SK-N-SH (cell line): Measurements from ENCODE around the gene RHOT1. TPM values are rescaled to one million over a fixed set of nuclear protein-coding genes. Genes with fewer than 3 reads are reported as not detected.
A peak's percentile ranks its signal among the peaks of the same experiment; 100 is the strongest.

Experiments used
- CTCF ChIA-PET: fragments of 300-600, 350-600 bp; formaldehyde crosslinking; extraction: SDS; loops from one replicate; lab custom pipeline; 2021; lab: Yijun Ruan, JAX
- POLR2A ChIA-PET: fragments of 350-600 bp; sonication (Branson Sonifier 250); formaldehyde crosslinking; extraction: SDS; loops from one replicate; lab custom pipeline; 2020; ENCODE audit warnings: antibody characterized with exemption, inconsistent platforms; lab: Yijun Ruan, JAX
- DNase-seq: peaks from one replicate; pipeline ENCODE4 v3.0.0; 2012
- H2AFZ ChIP-seq: fragments of 200-600 bp; sonication (generic); 2 replicates; pipeline ENCODE4 v1.8.1; 2016; ENCODE audit warnings: antibody characterized with exemption, mild to moderate bottlenecking, low read depth
- H3F3A ChIP-seq: fragments of 200-600 bp; sonication (generic); replicated peaks from 2 replicates; pipeline ENCODE3; 2016; ENCODE audit warnings: antibody characterized with exemption, mild to moderate bottlenecking; ENCODE audit not compliant: insufficient read depth
- H3K27ac ChIP-seq, 2 experiments: fragments of 200-500 bp in 1 of 2; fragments of 200-600 bp in 1 of 2; sonication (Bioruptor generic) in 1 of 2; sonication (generic), shearing (Covaris generic) in 1 of 2; 2 replicates each; pipeline versions ENCODE4 v1.5.1 to v1.6.1; 2014 to 2016; ENCODE audit warnings: low read depth in 2 of 2, inconsistent platforms in 1 of 2, low read length in 1 of 2, mild to moderate bottlenecking in 1 of 2, mixed read lengths in 1 of 2
- H3K27me3 ChIP-seq: fragments of 200-600 bp; sonication (generic), shearing (Covaris generic); 2 replicates; pipeline ENCODE4 v1.6.1; 2016; ENCODE audit warnings: mixed run types; ENCODE audit not compliant: insufficient read depth
- H3K36me3 ChIP-seq, 2 experiments: fragments of 200-500 bp in 1 of 2; fragments of 200-600 bp in 1 of 2; sonication (Bioruptor generic) in 1 of 2; sonication (generic) in 1 of 2; replicated peaks in 1 of 2; 2 replicates each; pipeline versions ENCODE3 to v1.5.1; 2014 to 2016; ENCODE audit warnings: low read length in 1 of 2, mild to moderate bottlenecking in 1 of 2; ENCODE audit not compliant: insufficient read depth in 2 of 2, control insufficient read depth in 1 of 2
- H3K4me1 ChIP-seq, 2 experiments: fragments of 200-500 bp in 1 of 2; fragments of 200-600 bp in 1 of 2; sonication (Bioruptor generic) in 1 of 2; sonication (generic), shearing (Covaris generic) in 1 of 2; 2 replicates each; pipeline versions ENCODE4 v1.5.1 to v1.6.1; 2014 to 2016; ENCODE audit warnings: low read depth in 1 of 2, low read length in 1 of 2, mixed run types in 1 of 2; ENCODE audit not compliant: insufficient read depth in 2 of 2, control insufficient read depth in 1 of 2
- H3K4me2 ChIP-seq: fragments of 200-600 bp; sonication (generic), shearing (Covaris generic); 2 replicates; pipeline ENCODE4 v1.6.1; 2017; ENCODE audit warnings: mixed run types
- H3K4me3 ChIP-seq, 2 experiments: fragments of 200-500 bp in 1 of 2; fragments of 200-600 bp in 1 of 2; sonication (Bioruptor generic) in 1 of 2; sonication (generic), shearing (Covaris generic) in 1 of 2; 2 replicates each; pipeline versions ENCODE4 v1.5.1 to v1.8.1; 2014 to 2016; ENCODE audit warnings: low read depth in 2 of 2, inconsistent platforms in 1 of 2, low read length in 1 of 2, mild to moderate bottlenecking in 1 of 2, mixed read lengths in 1 of 2, moderate library complexity in 1 of 2
- H3K79me2 ChIP-seq: fragments of 200-600 bp; sonication (generic); 2 replicates; pipeline ENCODE4 v1.8.1; 2017; ENCODE audit warnings: mild to moderate bottlenecking; ENCODE audit not compliant: insufficient read depth
- H3K9ac ChIP-seq: fragments of 200-600 bp; sonication (generic); 2 replicates; pipeline ENCODE4 v1.6.1; 2017; ENCODE audit warnings: mixed run types
- H3K9me2 ChIP-seq: fragments of 200-600 bp; sonication (generic); 2 replicates; pipeline ENCODE4 v1.6.1; 2017; ENCODE audit warnings: mixed run types
- H3K9me3 ChIP-seq: fragments of 200-600 bp; sonication (generic); 2 replicates; pipeline ENCODE4 v1.6.1; 2017; ENCODE audit warnings: mixed run types, mild to moderate bottlenecking, moderate library complexity
- H4K20me1 ChIP-seq: fragments of 200-600 bp; sonication (generic); 2 replicates; pipeline ENCODE4 v1.6.1; 2017; ENCODE audit warnings: mild to moderate bottlenecking, mixed run types; ENCODE audit not compliant: insufficient read depth
- CHD2 ChIP-seq: fragments of 150-350 bp; IDR thresholded peaks from 2 replicates; pipeline ENCODE4 v1.6.1; 2018; ENCODE audit warnings: low read length; ENCODE audit not compliant: partially characterized antibody
- ELF1 ChIP-seq: IDR thresholded peaks from 2 replicates; pipeline ENCODE4 v1.4.0; 2012
- EP300 ChIP-seq, 2 experiments: IDR thresholded peaks; 2 replicates each; pipeline versions ENCODE4 v1.4.0 to v1.6.1; 2012; ENCODE audit warnings: borderline replicate concordance in 1 of 2, low read depth in 1 of 2, low read length in 1 of 2
- FOXM1 ChIP-seq: IDR thresholded peaks from 2 replicates; pipeline ENCODE4 v1.4.0; 2012; ENCODE audit warnings: low read depth, mild to moderate bottlenecking
- GABPA ChIP-seq: IDR thresholded peaks from 2 replicates; pipeline ENCODE4 v1.4.0; 2012; ENCODE audit warnings: low read depth, mild to moderate bottlenecking
- GATA2 ChIP-seq: sonication (generic); formaldehyde crosslinking; IDR thresholded peaks from 2 replicates; pipeline ENCODE4 v1.5.0; 2020; ENCODE audit warnings: mild to moderate bottlenecking, missing genetic modification reagents
- MEF2A ChIP-seq: IDR thresholded peaks from 2 replicates; pipeline ENCODE4 v1.4.0; 2012; ENCODE audit warnings: low read depth, borderline replicate concordance
- NFIC ChIP-seq: IDR thresholded peaks from 2 replicates; pipeline ENCODE4 v1.4.0; 2012; ENCODE audit warnings: borderline replicate concordance
- NRF1 ChIP-seq: IDR thresholded peaks from 2 replicates; pipeline ENCODE4 v1.6.1; 2012; ENCODE audit warnings: low read depth, mild to moderate bottlenecking, low read length
- RCOR1 ChIP-seq: fragments of 150-350 bp; IDR thresholded peaks from 2 replicates; pipeline ENCODE4 v1.6.1; 2017; ENCODE audit warnings: antibody characterized with exemption, low read length
- RFX5 ChIP-seq: IDR thresholded peaks from 2 replicates; pipeline ENCODE4 v1.6.1; 2012; ENCODE audit warnings: mild to moderate bottlenecking, improper control_type of control experiment, low read length
- RXRA ChIP-seq: IDR thresholded peaks from 2 replicates; pipeline ENCODE4 v1.4.0; 2012; ENCODE audit warnings: low read depth, mild to moderate bottlenecking, borderline replicate concordance
- SIN3A ChIP-seq: IDR thresholded peaks from 2 replicates; pipeline ENCODE4 v1.6.1; 2012; ENCODE audit warnings: low read depth, mild to moderate bottlenecking, low read length, moderate library complexity, borderline replicate concordance
- TCF12 ChIP-seq: IDR thresholded peaks from 2 replicates; pipeline ENCODE4 v1.4.0; 2012
- TEAD4 ChIP-seq: IDR thresholded peaks from 2 replicates; pipeline ENCODE4 v1.4.0; 2012; ENCODE audit warnings: mild to moderate bottlenecking, borderline replicate concordance; ENCODE audit not compliant: insufficient read depth
- YY1 ChIP-seq: IDR thresholded peaks from 2 replicates; pipeline ENCODE4 v1.4.0; 2012; ENCODE audit warnings: low read depth, mild to moderate bottlenecking
- WGBS: methylation state at CpG from one replicate; pipeline ENCODE4 v1.1.6; 2017; ENCODE audit warnings: low lambda C conversion rate; 5-methylcytosine and 5-hydroxymethylcytosine counted together
- polyA plus RNA-seq, 3 experiments: library from polyadenylated mRNA; depleted of rRNA; stranded (reverse); fragments of >200 nt; gene quantifications; 2 replicates each; pipeline ENCODE4 v1.2.3, GENCODE V29; 2012
- TF ChIP-seq, protein P1 (sequence below): IDR thresholded peaks from 2 replicates; pipeline ENCODE4 v1.4.0; 2012; ENCODE audit warnings: low read depth, borderline replicate concordance

The RHOT1 gene
- polyA plus RNA-seq, 1 of the 3 experiments (the other 2 are of a cell fraction) = 25.0 TPM

DNA sequence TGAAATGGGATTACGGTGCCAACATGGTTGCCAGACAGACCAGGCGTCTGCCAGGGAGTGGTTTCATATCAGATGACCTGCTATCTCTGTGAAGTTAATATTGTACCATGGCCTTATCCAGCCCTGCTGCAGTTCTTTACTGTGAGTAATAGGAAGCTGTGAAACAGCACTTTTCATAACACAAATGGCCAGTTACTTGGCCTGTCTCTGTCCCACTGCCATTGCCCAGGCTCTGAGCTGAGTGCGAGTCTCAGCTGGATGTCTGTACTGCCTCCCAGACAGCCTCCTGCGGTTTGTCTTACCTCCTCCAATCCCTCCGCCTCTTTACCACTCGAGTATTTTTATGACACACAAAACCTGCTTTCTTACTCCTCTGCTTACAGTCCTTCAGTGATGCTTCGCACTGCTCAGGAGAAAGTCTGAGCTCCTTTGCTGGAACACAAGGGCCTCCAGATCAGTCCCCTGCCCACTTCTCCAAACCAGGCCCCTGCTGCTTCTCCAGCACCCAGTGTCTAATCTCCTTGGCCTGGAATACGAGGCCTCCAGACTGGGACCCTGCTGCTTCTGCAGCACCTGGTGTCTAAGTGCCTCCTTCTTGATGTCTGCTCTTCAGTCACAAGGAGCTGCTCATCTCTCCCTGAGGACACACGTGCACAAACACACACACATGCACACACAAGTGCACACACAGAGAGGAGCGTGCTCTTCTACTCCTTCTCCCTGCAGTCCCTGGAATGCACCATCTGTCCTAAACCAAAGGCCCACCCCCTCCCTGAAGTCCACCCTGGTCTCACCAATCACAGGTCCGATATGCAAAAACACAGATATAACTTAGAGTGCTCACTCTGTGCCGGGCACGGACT, 17.1 kb upstream of the RHOT1 start:
- Histone ChIP-seq H3K36me3 (no peaks in the 10 kb centered on the region), H3K9me2 (no peaks in the 10 kb centered on the region), H3K4me1 (peaks cover 0 to 14% of the 10 kb centered on the region in 2 experiments; a peak in 1 of 4 replicates), H3K79me2 (no peaks in the 10 kb centered on the region), H3F3A (peaks cover 21% of the 10 kb centered on the region), H3K9me3 (no peaks in the 10 kb centered on the region), H3K4me2 (no peak overlapping the region), H3K27ac (peak overlapping the region in 1 of 2 experiments; percentile 62; a peak in 2 of 4 replicates), H2AFZ (peak overlapping the region; percentile 74), H3K9ac (no peak overlapping the region), H3K27me3 (no peaks in the 10 kb centered on the region), H3K4me3 (no peak overlapping the region), H4K20me1 (no peaks in the 10 kb centered on the region)
- POLR2A ChIA-PET = interaction anchor here (0.6 to 0.8 kb wide), 2 partner anchors 118 to 119 kb away, joined by 3 to 4 read pairs; partner anchors contain the start of gene LRRC37B
- peak in 1 of 2 experiments; percentile 25; a peak in 1 of 4 replicates for TF ChIP-seq EP300 (IDR thresholded peaks at IDR 0.05; ENCODE audit: borderline replicate concordance in 1 of 2, low read depth in 1 of 2, low read length in 1 of 2)
- TF ChIP-seq FOXM1 = no peak
- TF ChIP-seq MEF2A = no peak
- TF ChIP-seq TEAD4 = no peak
- TF ChIP-seq GATA2 (CRISPR knock-in tag) = peak; percentile 56
- TF ChIP-seq, protein P1, sequence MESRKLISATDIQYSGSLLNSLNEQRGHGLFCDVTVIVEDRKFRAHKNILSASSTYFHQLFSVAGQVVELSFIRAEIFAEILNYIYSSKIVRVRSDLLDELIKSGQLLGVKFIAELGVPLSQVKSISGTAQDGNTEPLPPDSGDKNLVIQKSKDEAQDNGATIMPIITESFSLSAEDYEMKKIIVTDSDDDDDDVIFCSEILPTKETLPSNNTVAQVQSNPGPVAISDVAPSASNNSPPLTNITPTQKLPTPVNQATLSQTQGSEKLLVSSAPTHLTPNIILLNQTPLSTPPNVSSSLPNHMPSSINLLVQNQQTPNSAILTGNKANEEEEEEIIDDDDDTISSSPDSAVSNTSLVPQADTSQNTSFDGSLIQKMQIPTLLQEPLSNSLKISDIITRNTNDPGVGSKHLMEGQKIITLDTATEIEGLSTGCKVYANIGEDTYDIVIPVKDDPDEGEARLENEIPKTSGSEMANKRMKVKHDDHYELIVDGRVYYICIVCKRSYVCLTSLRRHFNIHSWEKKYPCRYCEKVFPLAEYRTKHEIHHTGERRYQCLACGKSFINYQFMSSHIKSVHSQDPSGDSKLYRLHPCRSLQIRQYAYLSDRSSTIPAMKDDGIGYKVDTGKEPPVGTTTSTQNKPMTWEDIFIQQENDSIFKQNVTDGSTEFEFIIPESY = no peak
- peak; percentile 56 for TF ChIP-seq RCOR1
- 81% methylated on average over 13 of the region's 13 CpGs for WGBS
- CTCF ChIA-PET = interaction anchor here (0.5 to 3.9 kb wide), 6 partner anchors 14 to 119 kb away, joined by 3 to 18 read pairs (median 4); partner anchors contain the start of genes LRRC37B and RHOT1
- peak; percentile 60 for DNase-seq

DNA sequence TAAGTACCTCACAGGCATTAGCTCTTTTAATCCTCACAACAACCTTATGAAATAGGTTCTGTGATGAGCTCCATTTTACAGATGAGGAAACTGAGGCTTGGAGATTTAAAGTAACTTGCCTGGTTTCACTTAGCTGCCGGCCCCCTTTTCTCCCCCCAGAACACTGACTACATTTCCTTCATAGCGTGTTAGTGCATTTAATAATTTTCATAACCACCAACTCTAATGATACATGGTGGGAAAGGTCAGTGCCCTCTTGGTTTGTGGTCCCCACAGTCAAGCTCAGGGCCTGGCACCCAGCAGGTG, 16.5 kb upstream of the RHOT1 start:
- 100% methylated on average over 2 of the region's 2 CpGs for WGBS
- ChIA-PET POLR2A (interaction anchor here (0.8 kb wide), 1 partner anchor 118 kb away, joined by 3 read pairs; the partner anchor contains the start of gene LRRC37B), CTCF (interaction anchor here (0.5 to 3.9 kb wide), 6 partner anchors 14 to 119 kb away, joined by 3 to 18 read pairs (median 4); partner anchors contain the start of genes LRRC37B and RHOT1)

More for the DNA sequence above, 16.5 kb upstream of the RHOT1 start:
- Histone ChIP-seq H3K4me3 (no peak overlapping the region), H3K4me1 (peaks cover 0 to 13% of the 10 kb centered on the region in 2 experiments; a peak in 1 of 4 replicates), H3K79me2 (no peaks in the 10 kb centered on the region), H3K9ac (no peak overlapping the region), H3F3A (peaks cover 21% of the 10 kb centered on the region), H3K36me3 (no peaks in the 10 kb centered on the region), H3K9me3 (no peaks in the 10 kb centered on the region), H2AFZ (no peak overlapping the region), H3K9me2 (no peaks in the 10 kb centered on the region), H4K20me1 (no peaks in the 10 kb centered on the region), H3K4me2 (no peak overlapping the region), H3K27ac (peak overlapping the region in 1 of 2 experiments; percentile 62; a peak in 1 of 4 replicates), H3K27me3 (no peaks in the 10 kb centered on the region)
- TF ChIP-seq RXRA (no peak), NFIC (no peak), CHD2 (no peak), TCF12 (no peak), FOXM1 (no peak), GATA2 (CRISPR knock-in tag) (no peak), NRF1 (no peak), RFX5 (no peak), ELF1 (no peak), YY1 (no peak), GABPA (no peak), SIN3A (no peak), EP300 (IDR thresholded peaks at IDR 0.05; ENCODE audit: borderline replicate concordance in 1 of 2, low read depth in 1 of 2, low read length in 1 of 2) (no peak)
- no peak for DNase-seq
